Measurements from ENCODE around the gene HTD2.

- TF ChIP-seq, protein P1, sequence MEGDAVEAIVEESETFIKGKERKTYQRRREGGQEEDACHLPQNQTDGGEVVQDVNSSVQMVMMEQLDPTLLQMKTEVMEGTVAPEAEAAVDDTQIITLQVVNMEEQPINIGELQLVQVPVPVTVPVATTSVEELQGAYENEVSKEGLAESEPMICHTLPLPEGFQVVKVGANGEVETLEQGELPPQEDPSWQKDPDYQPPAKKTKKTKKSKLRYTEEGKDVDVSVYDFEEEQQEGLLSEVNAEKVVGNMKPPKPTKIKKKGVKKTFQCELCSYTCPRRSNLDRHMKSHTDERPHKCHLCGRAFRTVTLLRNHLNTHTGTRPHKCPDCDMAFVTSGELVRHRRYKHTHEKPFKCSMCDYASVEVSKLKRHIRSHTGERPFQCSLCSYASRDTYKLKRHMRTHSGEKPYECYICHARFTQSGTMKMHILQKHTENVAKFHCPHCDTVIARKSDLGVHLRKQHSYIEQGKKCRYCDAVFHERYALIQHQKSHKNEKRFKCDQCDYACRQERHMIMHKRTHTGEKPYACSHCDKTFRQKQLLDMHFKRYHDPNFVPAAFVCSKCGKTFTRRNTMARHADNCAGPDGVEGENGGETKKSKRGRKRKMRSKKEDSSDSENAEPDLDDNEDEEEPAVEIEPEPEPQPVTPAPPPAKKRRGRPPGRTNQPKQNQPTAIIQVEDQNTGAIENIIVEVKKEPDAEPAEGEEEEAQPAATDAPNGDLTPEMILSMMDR (IDR thresholded peaks at IDR 0.05) = no peak
- TF ChIP-seq POLR2AphosphoS5 (IDR thresholded peaks at IDR 0.05; ENCODE audit: low read depth, low read length) (no peak), TCF7L2 (IDR thresholded peaks at IDR 0.05; ENCODE audit: low read depth, low read length) (no peak), REST (IDR thresholded peaks at IDR 0.05; ENCODE audit: insufficient read depth in 1 of 2, low read depth in 2 of 2, low read length in 1 of 2) (no peak)
These were observed 36.4 kb downstream of the HTD2 start for GRCh38 chr3:58342676-58343075.

Data from Panc1 (cell line).